B cell (primary cell): ENCODE results near the gene ANKRD11. TPM values are rescaled to one million over a fixed set of nuclear protein-coding genes. Genes with fewer than 3 reads are reported as not detected.
A peak's percentile ranks its signal among the peaks of the same experiment; 100 is the strongest.

ENCODE experiments used
- ATAC-seq: fragments of 200-7000 bp; cut with Tn5 transposase; one replicate; pipeline ENCODE4 v1.10.0; 2021; ENCODE audit warnings: low read depth, mild to moderate bottlenecking, moderate number of reproducible peaks, moderate library complexity
- CTCF ChIA-PET: fragments of 350-600 bp; sonication (Branson Sonifier 250); formaldehyde crosslinking; loops from one replicate; lab custom pipeline; 2021; ENCODE audit warnings: antibody characterized with exemption, inconsistent platforms; lab: Charles Lee
- POLR2A ChIA-PET: fragments of 350-600 bp; sonication (Branson Sonifier 250); formaldehyde crosslinking; loops from one replicate; lab custom pipeline; 2021; ENCODE audit warnings: antibody characterized with exemption; lab: Charles Lee
- DNase-seq: peaks from one replicate; pipeline ENCODE4 v3.0.0; 2013
- H2AFZ ChIP-seq: 2 replicates; pipeline ENCODE4 v1.6.1; 2012; ENCODE audit warnings: mild to moderate bottlenecking, low read depth, low read length; ENCODE audit not compliant: insufficient read depth, poor library complexity, severe bottlenecking
- H3K27ac ChIP-seq, 2 donors: 1 replicate in 1 of 2; 2 replicates in 1 of 2; pipeline ENCODE4 v1.5.1; 2012 to 2013; ENCODE audit warnings: low read length in 2 of 2, mild to moderate bottlenecking in 2 of 2, moderate library complexity in 1 of 2
- H3K27me3 ChIP-seq, 4 experiments: fragments of 200-600 bp in 1 of 4; sonication (generic) in 1 of 4; replicated peaks in 1 of 4; 1 replicate in 2 of 4; 2 replicates in 2 of 4; pipeline versions ENCODE4 v1.6.1 to v1.7.0; 2013 to 2016; ENCODE audit warnings: low read length in 3 of 4, mild to moderate bottlenecking in 2 of 4, mixed read lengths in 1 of 4, moderate library complexity in 1 of 4; ENCODE audit not compliant: insufficient read depth in 4 of 4, control insufficient read depth in 3 of 4; ENCODE audit errors: control extremely low read depth in 1 of 4
- H3K36me3 ChIP-seq, 2 experiments: replicated peaks in 1 of 2; 1 replicate in 1 of 2; 2 replicates in 1 of 2; pipeline versions ENCODE4 v1.6.1 to v1.7.1; 2013; ENCODE audit warnings: low read length in 1 of 2; ENCODE audit not compliant: insufficient read depth in 2 of 2, control insufficient read depth in 1 of 2; ENCODE audit errors: control extremely low read depth in 1 of 2, extremely low read depth in 1 of 2
- H3K4me1 ChIP-seq, 2 donors: fragments of 200-600 bp in 1 of 2; sonication (generic) in 1 of 2; 1 replicate in 1 of 2; 2 replicates in 1 of 2; pipeline versions ENCODE4 v1.5.1 to v1.6.1; 2013 to 2017; ENCODE audit warnings: low read length in 2 of 2; ENCODE audit not compliant: control insufficient read depth in 2 of 2, insufficient read depth in 2 of 2
- H3K4me2 ChIP-seq: replicated peaks from 2 replicates; pipeline ENCODE3; 2012; ENCODE audit warnings: mild to moderate bottlenecking, low read depth, low read length; ENCODE audit not compliant: poor library complexity, severe bottlenecking
- H3K4me3 ChIP-seq, 5 experiments: fragments of 200-600 bp in 1 of 5; sonication (generic) in 1 of 5; 1 replicate in 3 of 5; 2 replicates in 2 of 5; pipeline versions ENCODE4 v1.5.1 to v1.7.0; 2011 to 2016; ENCODE audit warnings: low read length in 4 of 5, mild to moderate bottlenecking in 4 of 5, low read depth in 2 of 5, control low read depth in 1 of 5, moderate library complexity in 1 of 5; ENCODE audit not compliant: insufficient read depth in 1 of 5; ENCODE audit errors: control extremely low read depth in 1 of 5, extremely low read depth in 1 of 5
- H3K79me2 ChIP-seq: fragments of 200-600 bp; sonication (generic); one replicate; pipeline ENCODE4 v1.6.0; 2016; ENCODE audit warnings: low read length; ENCODE audit not compliant: control insufficient read depth, insufficient read depth
- H3K9ac ChIP-seq: fragments of 200-600 bp; sonication (generic); 2 replicates; pipeline ENCODE4 v1.6.1; 2017; ENCODE audit warnings: mild to moderate bottlenecking, low read length, moderate library complexity
- H3K9me3 ChIP-seq, 3 donors: one replicate each; pipeline versions ENCODE4 v1.6.1 to v1.7.1; 2013; ENCODE audit warnings: low read length in 2 of 3; ENCODE audit not compliant: control insufficient read depth in 2 of 3, insufficient read depth in 1 of 3; ENCODE audit errors: control extremely low read depth in 1 of 3
- H4K20me1 ChIP-seq: 2 replicates; pipeline ENCODE4 v1.6.0; 2012; ENCODE audit warnings: mild to moderate bottlenecking, low read length; ENCODE audit not compliant: insufficient read depth, control insufficient read depth, poor library complexity, severe bottlenecking
- H3K27ac Mint-ChIP-seq: one replicate; pipeline ENCODE4 v1.8.0; 2021; ENCODE audit warnings: mixed read lengths
- H3K27me3 Mint-ChIP-seq: one replicate; pipeline ENCODE4 v1.8.0; 2021; ENCODE audit warnings: mixed read lengths
- H3K4me1 Mint-ChIP-seq: one replicate; pipeline ENCODE4 v1.8.0; 2021; ENCODE audit warnings: mixed read lengths
- H3K4me3 Mint-ChIP-seq: one replicate; pipeline ENCODE4 v1.8.0; 2021; ENCODE audit warnings: mixed read lengths
- H3K9me3 Mint-ChIP-seq: one replicate; pipeline ENCODE4 v1.8.0; 2022; ENCODE audit warnings: mixed read lengths; ENCODE audit not compliant: insufficient read depth
- CTCF ChIP-seq: fragments of 200-600 bp; IDR thresholded peaks from one replicate; pipeline ENCODE4 v1.8.0; 2022; ENCODE audit warnings: antibody characterized with exemption, mild to moderate bottlenecking
- EZH2 ChIP-seq: IDR thresholded peaks from 2 replicates; pipeline ENCODE4 v1.6.1; 2012; ENCODE audit warnings: borderline replicate concordance, low read depth, mild to moderate bottlenecking, moderate library complexity, low read length; ENCODE audit not compliant: insufficient read depth, poor library complexity, severe bottlenecking
- WGBS: methylation state at CpG from one replicate; pipeline ENCODE4 v1.1.5; 2013; ENCODE audit warnings: missing lambda C conversion rate; ENCODE audit not compliant: insufficient coverage; 5-methylcytosine and 5-hydroxymethylcytosine counted together
- intact Hi-C: fragments of 100-400 bp; cut with micrococcal nuclease; formaldehyde crosslinking; loops from one replicate; pipeline ENCODE4 v1.10.0; 2022
- polyA plus RNA-seq: library from polyadenylated mRNA; depleted of rRNA; stranded (reverse); fragments of >200 nt; gene quantifications from 2 replicates; pipeline ENCODE4 v1.2.3, GENCODE V29; 2012
- total RNA-seq, 2 donors: library from RNA; stranded (reverse); fragments of 120-200 nt in 1 of 2; gene quantifications; 1 replicate in 1 of 2; 2 replicates in 1 of 2; pipeline versions ENCODE4 v1.2.3 to v1.2.4, GENCODE V29; 2013 to 2022

The ANKRD11 gene
- total and polyA plus RNA-seq, 2 donors (not counting 1 experiment from before 2014, with no cell fraction given): 67.9 to 314 TPM

- peak overlapping the region; percentile 36 for H3K4me2 ChIP-seq
- POLR2A ChIA-PET: interaction anchor here (0.6 kb wide), 1 partner anchor 96 kb away, joined by 3 read pairs; no protein-coding TSS in a partner anchor
- no peak overlapping the region for H2AFZ ChIP-seq
- H3K4me3 ChIP-seq: no peak overlapping the region
- intact Hi-C loops: no loop called here
- CTCF ChIA-PET: interaction anchor here (0.6 kb wide), 1 partner anchor 60 kb away, joined by 5 read pairs; no protein-coding TSS in a partner anchor
- ATAC-seq (no peak), DNase-seq (no peak)
- peaks cover 58 to 72% of the 10 kb centered on the region in 2 donors for H3K4me1 ChIP-seq
- no peak overlapping the region for H3K27ac ChIP-seq
- H3K79me2 ChIP-seq: peaks cover 100% of the 10 kb centered on the region
- H3K27ac Mint-ChIP-seq: no peak overlapping the region
- H3K4me1 Mint-ChIP-seq: peaks cover 80% of the 10 kb centered on the region
- H3K4me3 Mint-ChIP-seq: no peak overlapping the region
- H3K27me3 Mint-ChIP-seq: no peaks in the 10 kb centered on the region
- TF ChIP-seq CTCF: no peak
- no peak for TF ChIP-seq EZH2
- H4K20me1 ChIP-seq: peaks cover 100% of the 10 kb centered on the region
- H3K9ac ChIP-seq: no peak overlapping the region
- peaks cover 0 to 1% of the 10 kb centered on the region in 2 experiments for H3K36me3 ChIP-seq
- H3K9me3 Mint-ChIP-seq: no peaks in the 10 kb centered on the region
- 10% methylated on average over 1 of the region's 3 CpGs for WGBS
- no peaks in the 10 kb centered on the region for H3K27me3 ChIP-seq
- no peaks in the 10 kb centered on the region for H3K9me3 ChIP-seq
These were observed 45.6 kb downstream of the ANKRD11 start for GRCh38 chr16:89444728-89445127.

GRCh38 chr16:89444151-89444723, 46.1 kb downstream of the ANKRD11 start:
- Mint-ChIP-seq H3K27me3 (no peaks in the 10 kb centered on the region), H3K4me3 (peak overlapping the region; percentile 57), H3K4me1 (peaks cover 83% of the 10 kb centered on the region), H3K27ac (no peak overlapping the region), H3K9me3 (no peaks in the 10 kb centered on the region)
- H4K20me1 ChIP-seq: peaks cover 100% of the 10 kb centered on the region
- no peak overlapping the region for H3K4me3 ChIP-seq
- ATAC-seq: no peak
- no peak overlapping the region for H3K9ac ChIP-seq
- intact Hi-C loops: no loop called here
- H3K27ac ChIP-seq: no peak overlapping the region
- POLR2A ChIA-PET: interaction anchor here (0.6 kb wide), 1 partner anchor 96 kb away, joined by 3 read pairs; no protein-coding TSS in a partner anchor
- H3K4me2 ChIP-seq: peak overlapping the region; percentile 36
- WGBS: 60% methylated on average over 2 of the region's 8 CpGs
- no peak for TF ChIP-seq EZH2
- TF ChIP-seq CTCF: no peak
- DNase-seq: no peak
- peaks cover 100% of the 10 kb centered on the region for H3K79me2 ChIP-seq
- peaks cover 55 to 71% of the 10 kb centered on the region in 2 donors for H3K4me1 ChIP-seq
- CTCF ChIA-PET: interaction anchor here (0.6 kb wide), 1 partner anchor 60 kb away, joined by 5 read pairs; no protein-coding TSS in a partner anchor
- H3K9me3 ChIP-seq: no peaks in the 10 kb centered on the region
- H3K27me3 ChIP-seq: no peaks in the 10 kb centered on the region
- H3K36me3 ChIP-seq: peaks cover 0 to 1% of the 10 kb centered on the region in 2 experiments
- no peak overlapping the region for H2AFZ ChIP-seq
